ENCODE measurements around the gene PC. TPM values are rescaled to one million over a fixed set of nuclear protein-coding genes. Genes with fewer than 3 reads are reported as not detected.
"Not testable (repeated sequence)": the region's sequence is repeated elsewhere in the genome, so short reads cannot be mapped to it uniquely, and the experiment has no call there.

The PC gene
- total RNA-seq, 1 donor from 2014 or later: 47.4 TPM

DNA sequence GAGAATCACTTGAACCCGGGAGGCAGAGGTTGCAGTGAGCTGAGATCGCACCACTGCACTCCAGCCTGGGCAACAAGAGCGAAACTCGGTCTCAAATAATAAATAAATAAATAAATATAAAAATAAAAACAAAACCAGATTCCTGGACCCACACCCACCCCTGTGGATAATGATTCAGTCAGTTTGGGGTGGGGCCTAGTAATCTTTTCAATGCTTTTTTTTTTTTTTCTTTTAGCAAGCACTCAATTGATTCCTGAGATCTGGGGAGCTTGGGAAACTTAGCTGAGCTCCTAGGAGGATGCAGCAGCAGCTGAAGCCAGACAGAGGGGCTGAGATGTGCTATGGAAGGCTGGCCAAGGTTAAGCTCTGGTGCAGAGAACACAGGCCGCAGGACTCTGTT is 4.6 kb upstream of the PC start:
- H3K36me3 Mint-ChIP-seq (ENCODE audit: unreplicated experiment): no peaks in the 10 kb centered on the region
- H3K4me3 Mint-ChIP-seq (ENCODE audit: unreplicated experiment): no peak overlapping the region
- DNase-seq: no peak
- TF ChIP-seq, protein P1, sequence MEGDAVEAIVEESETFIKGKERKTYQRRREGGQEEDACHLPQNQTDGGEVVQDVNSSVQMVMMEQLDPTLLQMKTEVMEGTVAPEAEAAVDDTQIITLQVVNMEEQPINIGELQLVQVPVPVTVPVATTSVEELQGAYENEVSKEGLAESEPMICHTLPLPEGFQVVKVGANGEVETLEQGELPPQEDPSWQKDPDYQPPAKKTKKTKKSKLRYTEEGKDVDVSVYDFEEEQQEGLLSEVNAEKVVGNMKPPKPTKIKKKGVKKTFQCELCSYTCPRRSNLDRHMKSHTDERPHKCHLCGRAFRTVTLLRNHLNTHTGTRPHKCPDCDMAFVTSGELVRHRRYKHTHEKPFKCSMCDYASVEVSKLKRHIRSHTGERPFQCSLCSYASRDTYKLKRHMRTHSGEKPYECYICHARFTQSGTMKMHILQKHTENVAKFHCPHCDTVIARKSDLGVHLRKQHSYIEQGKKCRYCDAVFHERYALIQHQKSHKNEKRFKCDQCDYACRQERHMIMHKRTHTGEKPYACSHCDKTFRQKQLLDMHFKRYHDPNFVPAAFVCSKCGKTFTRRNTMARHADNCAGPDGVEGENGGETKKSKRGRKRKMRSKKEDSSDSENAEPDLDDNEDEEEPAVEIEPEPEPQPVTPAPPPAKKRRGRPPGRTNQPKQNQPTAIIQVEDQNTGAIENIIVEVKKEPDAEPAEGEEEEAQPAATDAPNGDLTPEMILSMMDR (IDR thresholded peaks at IDR 0.05; ENCODE audit: partially characterized antibody, unreplicated experiment): no peak
- H3K4me1 Mint-ChIP-seq (ENCODE audit: low read depth, unreplicated experiment): peaks cover 12% of the 10 kb centered on the region
- H3K27ac Mint-ChIP-seq (ENCODE audit: unreplicated experiment): no peak overlapping the region
- H3K27me3 Mint-ChIP-seq (ENCODE audit: unreplicated experiment): peaks cover 2% of the 10 kb centered on the region
- H3K9me3 Mint-ChIP-seq (ENCODE audit: unreplicated experiment): no peaks in the 10 kb centered on the region

GRCh38 chr11:66962247-66962646 is 4.1 kb upstream of the PC start:
- no peak overlapping the region for H3K4me3 Mint-ChIP-seq (ENCODE audit: unreplicated experiment)
- H3K4me1 Mint-ChIP-seq (ENCODE audit: low read depth, unreplicated experiment): peaks cover 12% of the 10 kb centered on the region
- H3K36me3 Mint-ChIP-seq (ENCODE audit: unreplicated experiment): no peaks in the 10 kb centered on the region
- H3K9me3 Mint-ChIP-seq (ENCODE audit: unreplicated experiment): peaks cover 2% of the 10 kb centered on the region
- peaks cover 2% of the 10 kb centered on the region for H3K27me3 Mint-ChIP-seq (ENCODE audit: unreplicated experiment)
- no peak for DNase-seq
- TF ChIP-seq, protein P1 (IDR thresholded peaks at IDR 0.05; ENCODE audit: partially characterized antibody, unreplicated experiment): no peak
- H3K27ac Mint-ChIP-seq (ENCODE audit: unreplicated experiment): no peak overlapping the region

DNA sequence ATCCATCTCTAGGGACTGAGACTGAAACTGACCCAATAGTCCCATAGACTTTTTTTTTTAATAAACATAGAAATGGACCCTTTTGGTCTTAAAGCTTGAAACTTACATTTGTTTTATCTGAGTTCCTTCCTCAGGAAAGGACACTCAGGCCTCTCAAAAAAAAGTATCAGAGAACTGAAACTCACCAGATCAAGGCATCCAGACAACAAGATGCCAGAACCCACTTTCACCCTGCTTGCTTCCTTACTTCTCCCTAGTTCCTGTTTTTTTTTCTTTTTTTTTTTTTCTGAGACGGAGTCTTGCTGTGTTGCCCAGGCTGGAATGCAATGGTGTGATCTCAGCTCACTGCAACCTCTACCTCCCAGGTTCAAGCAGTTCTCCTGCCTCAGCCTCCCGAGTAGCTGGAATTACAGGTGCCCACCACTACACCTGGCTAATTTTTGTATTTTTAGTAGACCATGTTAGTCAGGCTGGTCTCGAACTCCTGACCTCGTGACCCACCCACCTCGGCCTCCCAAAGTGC is 3.6 kb upstream of the PC start:
- not testable (repeated sequence) for H3K4me3 Mint-ChIP-seq (ENCODE audit: unreplicated experiment); DNase-seq; H3K27me3 Mint-ChIP-seq (ENCODE audit: unreplicated experiment); H3K36me3 Mint-ChIP-seq (ENCODE audit: unreplicated experiment); H3K27ac Mint-ChIP-seq (ENCODE audit: unreplicated experiment); H3K9me3 Mint-ChIP-seq (ENCODE audit: unreplicated experiment)
- H3K4me1 Mint-ChIP-seq (ENCODE audit: low read depth, unreplicated experiment): peaks cover 14% of the 10 kb centered on the region

- H3K36me3 Mint-ChIP-seq (ENCODE audit: unreplicated experiment): no peaks in the 10 kb centered on the region
Observed at GRCh38 chr11:66958956-66959274, 732 bp upstream of the PC start.

GRCh38 chr11:66957971-66958231 is 282 bp downstream of the PC start:
- Mint-ChIP-seq H3K27ac (ENCODE audit: unreplicated experiment) (peak overlapping the region; percentile 80), H3K4me1 (ENCODE audit: low read depth, unreplicated experiment) (peaks cover 25% of the 10 kb centered on the region), H3K27me3 (ENCODE audit: unreplicated experiment) (peaks cover 9% of the 10 kb centered on the region), H3K9me3 (ENCODE audit: unreplicated experiment) (peaks cover 13% of the 10 kb centered on the region), H3K4me3 (ENCODE audit: unreplicated experiment) (peak overlapping the region; percentile 87), H3K36me3 (ENCODE audit: unreplicated experiment) (no peaks in the 10 kb centered on the region)
- TF ChIP-seq, protein P1 (IDR thresholded peaks at IDR 0.05; ENCODE audit: partially characterized antibody, unreplicated experiment): no peak
- peak; percentile 72 for DNase-seq

More at GRCh38 chr11:66958956-66959274, 732 bp upstream of the PC start:
- TF ChIP-seq, protein P1 (IDR thresholded peaks at IDR 0.05; ENCODE audit: partially characterized antibody, unreplicated experiment): no peak
- peaks cover 18% of the 10 kb centered on the region for H3K4me1 Mint-ChIP-seq (ENCODE audit: low read depth, unreplicated experiment)
- peak overlapping the region; percentile 93 for H3K4me3 Mint-ChIP-seq (ENCODE audit: unreplicated experiment)
- no peak for DNase-seq
- peaks cover 8% of the 10 kb centered on the region for H3K9me3 Mint-ChIP-seq (ENCODE audit: unreplicated experiment)
- H3K27me3 Mint-ChIP-seq (ENCODE audit: unreplicated experiment): peaks cover 8% of the 10 kb centered on the region
- H3K27ac Mint-ChIP-seq (ENCODE audit: unreplicated experiment): peak overlapping the region; percentile 84

Measured in glutamatergic neuron (in vitro differentiated cells).